Spleen (tissue), 11 donors: Measurements from ENCODE around the gene CCDC12. TPM values are rescaled to one million over a fixed set of nuclear protein-coding genes. Genes with fewer than 3 reads are reported as not detected.
"Not testable (repeated sequence)": the region's sequence is repeated elsewhere in the genome, so short reads cannot be mapped to it uniquely, and the experiment has no call there.

ENCODE experiments used
- DNase-seq: peaks from one replicate; pipeline ENCODE4 v3.0.0-alpha.2; 2020
- H3K27ac ChIP-seq, 8 donors: fragments of 200-600 bp; sonication (generic) in 7 of 8; 1 replicate in 4 of 8; 2 replicates in 4 of 8; pipeline versions ENCODE4 v1.5.0 to v1.8.0; 2016 to 2021; ENCODE audit warnings: inconsistent platforms in 4 of 8, mild to moderate bottlenecking in 4 of 8, moderate library complexity in 1 of 8
- H3K27me3 ChIP-seq, 7 donors: fragments of 200-600 bp; sonication (generic) in 6 of 7; replicated peaks in 1 of 7; 1 replicate in 4 of 7; 2 replicates in 3 of 7; pipeline versions ENCODE4 v1.5.0 to v1.8.0; 2016 to 2021; ENCODE audit warnings: inconsistent platforms in 3 of 7, mild to moderate bottlenecking in 1 of 7
- H3K36me3 ChIP-seq, 6 donors: fragments of 200-600 bp; sonication (generic) in 5 of 6; 1 replicate in 4 of 6; 2 replicates in 2 of 6; pipeline versions ENCODE4 v1.5.0 to v1.8.0; 2016 to 2021; ENCODE audit warnings: inconsistent platforms in 2 of 6
- H3K4me1 ChIP-seq, 6 donors: fragments of 200-600 bp; sonication (generic) in 5 of 6; 1 replicate in 3 of 6; 2 replicates in 3 of 6; pipeline versions ENCODE4 v1.5.0 to v1.8.0; 2016 to 2021; ENCODE audit warnings: inconsistent platforms in 3 of 6
- H3K4me3 ChIP-seq, 8 donors: fragments of 200-600 bp; sonication (generic) in 7 of 8; 1 replicate in 4 of 8; 2 replicates in 4 of 8; pipeline versions ENCODE4 v1.5.0 to v1.8.0; 2016 to 2021; ENCODE audit warnings: inconsistent platforms in 4 of 8, mild to moderate bottlenecking in 4 of 8, moderate library complexity in 2 of 8
- H3K9me3 ChIP-seq, 8 donors: fragments of 200-600 bp; sonication (generic) in 7 of 8; 1 replicate in 4 of 8; 2 replicates in 4 of 8; pipeline versions ENCODE4 v1.5.0 to v1.8.0; 2016 to 2021; ENCODE audit warnings: inconsistent platforms in 4 of 8
- CTCF ChIP-seq, 11 experiments: fragments of 200-600 bp in 7 of 11; fragments of 450-650 bp in 4 of 11; sonication (generic) in 4 of 11; IDR thresholded peaks in 8 of 11; conservative IDR thresholded peaks in 3 of 11; 1 replicate in 7 of 11; 2 replicates in 4 of 11; pipeline versions ENCODE4 v1.4.0 to v1.8.0; 2016 to 2021; ENCODE audit warnings: antibody characterized with exemption in 11 of 11, inconsistent platforms in 4 of 11, mild to moderate bottlenecking in 1 of 11
- POLR2A ChIP-seq, 3 donors: fragments of 450-650 bp; IDR thresholded peaks; one replicate each; pipeline ENCODE4 v1.5.1; 2017; ENCODE audit warnings: antibody characterized with exemption in 3 of 3, mild to moderate bottlenecking in 1 of 3
- POLR2AphosphoS5 ChIP-seq, 3 donors: sonication (generic); formaldehyde crosslinking; IDR thresholded peaks; one replicate each; pipeline ENCODE4 v1.5.1; 2017; ENCODE audit warnings: antibody characterized with exemption in 3 of 3
- WGBS, 5 donors: extraction: QIAGEN DNeasy Blood & Tissue Kit in 3 of 5; methylation state at CpG; one replicate each; pipeline versions ENCODE4 v1.1.5 to v1.1.7; 2013 to 2018; 5-methylcytosine and 5-hydroxymethylcytosine counted together
- intact Hi-C: fragments of 100-400 bp; cut with DNase I; formaldehyde crosslinking; loops from one replicate; pipeline ENCODE4 v1.15.0; 2023; ENCODE audit warnings: low total_unique reads
- polyA plus RNA-seq, 3 donors: library from polyadenylated mRNA; stranded (reverse); fragments of 200-250 nt; gene quantifications; one replicate each; pipeline ENCODE4 v1.2.1, GENCODE V29; 2013
- total RNA-seq, 7 donors: library from RNA; depleted of rRNA in 3 of 7; stranded (reverse); fragments of >200 nt in 3 of 7; fragmentation: NEBNext Ultra II Directional in 4 of 7; extraction: Animal tissue kit (Norgen Biotek cat#: 25700) in 4 of 7; gene quantifications; one replicate each; pipeline versions ENCODE4 v1.1.0 to v1.2.1, GENCODE V29; 2016 to 2021
- donor health status: healthy with polysubstance abuse.
- donor health status: DM: no; HTN: no; CAD: no; lungs with moderate emphysema.
- donor health status: DM: no; HTN: no; CAD: no.
- donor health status: Bipolar disorder and iron deficiency.
- donor health status: healthy.
- donor health status: DM: no; HTN: no; CAD: no.
- donor health status: DM: yes; HTN: yes; CAD: no.

The CCDC12 gene
- total and polyA plus RNA-seq, 10 donors = 36.5 to 124 (median 55.7) TPM

- Histone ChIP-seq H3K36me3 (peaks cover 0 to 34% (median 0%) of the 10 kb centered on the region in 6 donors), H3K27me3 (no peaks in the 10 kb centered on the region), H3K9me3 (no peaks in the 10 kb centered on the region), H3K4me3 (peak overlapping the region in 1 of 8 donors; percentile 18), H3K27ac (peak overlapping the region in 5 of 8 donors; percentile 26 to 62 (median 38)), H3K4me1 (peaks cover 59 to 100% (median 95%) of the 10 kb centered on the region in 6 donors)
- TF ChIP-seq POLR2AphosphoS5 (IDR thresholded peaks at IDR 0.05) (peak in 1 of 3 donors; percentile 60), CTCF (IDR thresholded peaks at IDR 0.05 in 8 of 11, conservative IDR thresholded peaks at IDR 0.05 in 3 of 11) (no peak)
- peak; percentile 41 for DNase-seq
- intact Hi-C loops = no loop called here
- 35 to 82% (median 62%) methylated on average over 3 of the region's 3 CpGs for WGBS, 5 donors
These were observed 6.0 kb downstream of the CCDC12 start for GRCh38 chr3:46970391-46971091.

GRCh38 chr3:46968783-46969428 lies 7.6 kb downstream of the CCDC12 start:
- DNase-seq = peak; percentile 54
- 51 to 74% (median 57%) methylated on average over 8 to 9 of the region's 9 CpGs for WGBS, 5 donors
- H3K36me3 ChIP-seq = peaks cover 0 to 34% (median 0%) of the 10 kb centered on the region in 6 donors

GRCh38 chr3:46966811-46967210 lies 9.7 kb downstream of the CCDC12 start:
- 76 to 86% (median 79%) methylated on average over 5 of the region's 5 CpGs for WGBS, 5 donors
- TF ChIP-seq POLR2AphosphoS5 (IDR thresholded peaks at IDR 0.05) = no peak
- no peak for TF ChIP-seq CTCF (IDR thresholded peaks at IDR 0.05 in 8 of 11, conservative IDR thresholded peaks at IDR 0.05 in 3 of 11)
- no peak for TF ChIP-seq POLR2A (IDR thresholded peaks at IDR 0.05)
- peak overlapping the region in 3 of 8 donors; percentile 13 to 83 (median 18) for H3K27ac ChIP-seq
- H3K4me3 ChIP-seq = no peak overlapping the region
- peaks cover 0 to 39% (median 2%) of the 10 kb centered on the region in 6 donors for H3K36me3 ChIP-seq
- no peaks in the 10 kb centered on the region for H3K27me3 ChIP-seq
- no peaks in the 10 kb centered on the region for H3K9me3 ChIP-seq
- peak; percentile 52 for DNase-seq
- peaks cover 46 to 94% (median 79%) of the 10 kb centered on the region in 6 donors for H3K4me1 ChIP-seq
- intact Hi-C loops = no loop called here

More at GRCh38 chr3:46968783-46969428, 7.6 kb downstream of the CCDC12 start:
- TF ChIP-seq CTCF (IDR thresholded peaks at IDR 0.05 in 8 of 11, conservative IDR thresholded peaks at IDR 0.05 in 3 of 11) (no peak), POLR2A (IDR thresholded peaks at IDR 0.05) (no peak), POLR2AphosphoS5 (IDR thresholded peaks at IDR 0.05) (no peak)
- Histone ChIP-seq H3K27me3 (no peaks in the 10 kb centered on the region), H3K9me3 (no peaks in the 10 kb centered on the region), H3K4me1 (peaks cover 56 to 99% (median 89%) of the 10 kb centered on the region in 6 donors), H3K4me3 (no peak overlapping the region), H3K27ac (peak overlapping the region in 1 of 8 donors; percentile 21)
- intact Hi-C loops = no loop called here

- TF ChIP-seq CTCF (IDR thresholded peaks at IDR 0.05 in 8 of 11, conservative IDR thresholded peaks at IDR 0.05 in 3 of 11) (no peak), POLR2AphosphoS5 (IDR thresholded peaks at IDR 0.05) (peak in 2 of 3 donors; percentile 24 to 45), POLR2A (IDR thresholded peaks at IDR 0.05) (no peak)
- 19 to 51% (median 29%) methylated on average over 5 to 6 of the region's 6 CpGs for WGBS, 5 donors
- DNase-seq = peak; percentile 81
- H3K27ac ChIP-seq = peak overlapping the region in 7 of 8 donors; percentile 58 to 83 (median 73)
- H3K4me3 ChIP-seq = no peak overlapping the region
- peaks cover 0 to 24% (median 2%) of the 10 kb centered on the region in 6 donors for H3K36me3 ChIP-seq
- no peaks in the 10 kb centered on the region for H3K27me3 ChIP-seq
- intact Hi-C loops = no loop called here
- no peaks in the 10 kb centered on the region for H3K9me3 ChIP-seq
- peaks cover 43 to 94% (median 79%) of the 10 kb centered on the region in 6 donors for H3K4me1 ChIP-seq
These were observed 11.4 kb downstream of the CCDC12 start for GRCh38 chr3:46965151-46965550.

GRCh38 chr3:46964038-46964590 lies 12.4 kb downstream of the CCDC12 start:
- DNase-seq = peak; percentile 58
- H3K27ac ChIP-seq = peak overlapping the region in 5 of 8 donors; percentile 32 to 83 (median 76)

More at GRCh38 chr3:46964038-46964590, 12.4 kb downstream of the CCDC12 start:
- H3K4me3 ChIP-seq, H3K27me3 ChIP-seq, intact Hi-C loops, H3K9me3 ChIP-seq: not testable (repeated sequence)
- Histone ChIP-seq H3K36me3 (peaks cover 0 to 22% (median 2%) of the 10 kb centered on the region in 6 donors), H3K4me1 (peaks cover 50 to 94% (median 80%) of the 10 kb centered on the region in 6 donors)
- WGBS, 5 donors = 58 to 85% (median 71%) methylated on average over 12 to 36 of the region's 36 CpGs
